Measurements from ENCODE around the gene GLTP. TPM values are rescaled to one million over a fixed set of nuclear protein-coding genes. Genes with fewer than 3 reads are reported as not detected.
"Not testable (repeated sequence)": the region's sequence is repeated elsewhere in the genome, so short reads cannot be mapped to it uniquely, and the experiment has no call there.

GLTP gene
- total RNA-seq, 1 donor from 2014 or later, result 19.8 TPM

DNA sequence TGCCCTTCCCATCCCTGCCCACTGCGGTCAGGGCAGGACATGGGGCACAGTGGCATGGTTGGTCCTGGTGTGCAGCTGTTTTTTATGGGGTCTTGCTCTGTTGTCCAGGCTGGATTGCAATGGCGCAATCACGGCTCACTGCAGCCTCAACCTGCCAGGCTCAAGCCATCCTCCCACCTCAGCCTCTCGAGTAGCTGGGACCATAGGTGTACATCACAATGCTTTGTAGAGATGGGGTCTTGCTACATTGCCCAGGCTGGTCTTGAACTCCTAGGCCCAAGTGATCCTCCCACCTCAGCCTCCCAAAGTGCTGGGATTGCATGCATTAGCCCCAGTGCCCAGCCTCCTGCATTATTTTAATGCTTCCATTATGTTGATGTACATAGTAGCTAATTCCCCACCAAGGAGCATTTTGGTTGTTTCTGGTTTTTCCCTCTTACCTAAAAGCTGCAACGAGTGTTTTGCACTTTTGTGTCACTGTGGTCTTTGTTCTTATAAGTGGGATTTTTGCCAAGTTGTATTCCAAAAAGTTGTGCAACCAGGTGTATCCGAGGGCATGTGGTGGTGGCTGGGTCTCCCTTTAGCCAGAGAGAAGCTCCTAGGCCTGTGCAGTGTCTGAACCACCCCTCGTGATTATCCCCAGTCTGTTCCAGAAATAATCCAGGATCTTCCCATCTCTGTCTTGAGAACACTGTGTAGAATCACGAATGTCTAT is 30.1 kb upstream of the GLTP start:
- intact Hi-C loops (cut with micrococcal nuclease), result no loop called here
- no peak for DNase-seq
- ATAC-seq, result no peak

DNA sequence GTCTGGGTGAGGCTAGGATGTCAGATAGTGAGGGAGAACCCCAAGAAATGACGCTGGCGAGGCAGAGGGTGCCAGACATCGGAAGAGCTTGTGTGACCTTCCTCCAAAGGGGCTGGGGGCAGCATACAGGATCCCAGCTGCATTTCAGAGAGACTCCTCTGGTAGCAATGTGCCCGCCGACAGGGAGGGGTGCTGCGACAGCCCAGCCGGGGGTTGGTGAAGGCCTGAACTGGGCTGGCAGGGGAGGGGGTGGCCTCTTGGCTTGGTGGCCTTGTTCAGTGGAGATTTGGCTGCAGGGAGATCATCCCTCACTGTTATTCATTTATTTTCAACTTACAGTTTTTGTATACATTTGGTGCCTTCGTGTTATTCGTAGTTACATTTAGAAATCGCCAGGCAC is 25.0 kb upstream of the GLTP start:
- ATAC-seq (no peak), DNase-seq (no peak)
- intact Hi-C loops (cut with micrococcal nuclease), result no loop called here

DNA sequence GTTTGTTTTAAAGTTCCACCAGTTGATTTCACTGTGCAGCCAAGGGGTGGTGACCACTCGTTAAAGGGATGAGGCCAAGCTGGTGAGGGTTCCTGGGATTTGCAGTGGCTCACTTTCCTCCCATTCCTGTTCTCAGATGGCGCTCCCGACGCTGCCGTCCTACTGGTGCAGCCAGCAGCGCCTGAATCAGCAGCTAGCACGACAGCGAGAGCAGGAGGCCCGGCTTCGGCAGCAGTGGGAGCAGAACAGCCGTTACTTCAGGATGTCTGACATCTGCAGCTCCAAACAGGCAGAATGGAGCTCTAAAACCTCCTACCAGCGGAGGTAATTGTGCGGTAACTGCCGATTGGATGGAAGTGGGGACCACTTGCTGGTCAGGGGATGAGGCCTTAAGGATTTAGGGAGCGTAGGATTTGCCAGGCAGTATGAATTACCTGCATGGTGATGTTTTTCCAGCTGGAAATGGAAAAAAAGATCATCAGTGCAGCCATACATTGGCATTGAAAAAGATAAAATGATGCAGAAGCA is 22.6 kb upstream of the GLTP start:
- intact Hi-C loops (cut with micrococcal nuclease), result no loop called here
- no peak for ATAC-seq
- DNase-seq, result no peak

DNA sequence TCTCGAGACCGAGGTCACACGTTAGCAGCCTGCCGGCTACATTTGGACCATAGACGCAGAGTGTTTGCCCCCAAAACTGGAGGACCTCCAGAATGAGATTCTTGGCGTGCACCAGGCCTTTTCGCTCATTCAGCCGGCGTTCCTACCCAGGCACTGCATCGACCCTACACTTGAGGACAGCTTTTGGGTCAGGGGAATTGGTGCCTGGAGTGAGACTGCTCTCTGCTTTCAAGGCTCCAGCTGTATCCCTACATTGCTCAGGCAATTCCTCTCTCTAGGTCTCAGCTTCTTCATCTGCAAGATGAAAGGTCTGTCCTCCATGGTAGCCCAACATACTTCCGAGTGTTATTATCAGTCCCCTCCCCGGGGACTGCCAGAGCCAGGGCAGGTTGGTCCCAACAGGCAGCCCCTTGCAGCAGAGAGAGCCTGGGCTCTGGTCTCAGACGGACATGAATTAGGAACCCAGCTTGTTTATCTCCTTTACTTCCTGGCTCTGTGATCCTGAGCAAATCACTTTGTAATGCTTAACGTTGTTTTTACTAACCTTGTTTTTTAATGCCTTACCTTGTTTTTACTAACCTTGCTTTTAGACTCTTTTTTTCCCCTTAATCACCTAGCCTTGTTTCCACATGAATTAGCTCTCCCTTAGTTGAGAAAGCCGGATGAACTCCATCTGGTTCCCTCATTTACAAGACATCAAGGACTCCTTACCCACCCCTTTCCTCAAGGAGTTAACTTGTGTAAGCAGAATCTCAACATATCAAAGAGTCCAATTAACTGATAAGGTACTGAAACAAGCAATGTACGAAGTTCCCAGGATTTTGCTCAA is 20.6 kb upstream of the GLTP start:
- intact Hi-C loops (cut with micrococcal nuclease), result no loop called here
- DNase-seq (no peak), ATAC-seq (peak; percentile 6)

DNA sequence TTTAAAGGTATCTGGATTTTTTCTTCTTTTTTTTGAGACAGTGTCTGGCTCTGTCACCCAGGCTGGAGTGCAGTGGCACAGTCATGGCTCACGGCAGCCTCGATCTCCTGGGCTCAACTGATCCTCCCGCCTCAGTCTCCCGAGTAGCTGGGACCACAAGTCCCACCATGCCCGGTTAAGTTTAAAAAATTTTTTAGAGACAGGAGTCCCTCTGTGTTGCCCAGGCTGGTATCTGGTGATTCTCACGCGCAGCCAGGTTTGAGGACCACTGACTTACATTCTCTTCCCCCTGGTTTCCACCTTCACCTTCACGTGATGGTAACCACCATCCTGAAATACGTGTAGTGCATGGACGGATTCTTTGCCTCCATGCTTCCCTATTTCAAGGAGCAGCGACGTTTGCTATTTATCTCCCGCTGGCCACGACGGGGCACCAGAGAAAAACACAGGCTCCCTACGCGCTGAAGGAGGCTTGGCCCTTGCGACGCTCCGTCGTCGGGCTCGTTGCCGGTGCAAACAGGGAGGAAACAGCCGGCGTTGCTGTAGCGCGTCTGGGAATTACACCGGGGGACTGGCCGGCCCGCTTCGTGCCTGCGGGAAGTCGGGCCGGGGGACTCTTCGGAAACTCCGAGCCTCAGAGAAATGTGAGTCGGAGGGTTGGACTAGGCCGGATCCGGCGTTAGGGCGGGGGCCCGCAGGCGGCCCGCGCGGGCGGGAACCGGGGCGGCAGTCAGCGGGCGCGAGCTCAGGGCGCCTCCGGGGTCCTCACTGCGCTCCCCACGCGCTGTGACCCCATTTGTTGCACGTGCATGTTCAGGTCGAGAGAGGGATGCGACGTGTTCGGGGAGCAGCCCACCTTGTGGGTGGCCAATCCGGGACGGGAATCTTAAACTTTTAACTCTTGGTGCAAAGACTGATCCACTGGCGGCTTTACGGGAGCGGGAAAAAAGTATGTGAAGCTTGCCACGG is 19.7 kb upstream of the GLTP start, which contains the start of gene TCHP:
Gene TCHP (plus strand): TSS at position 492 of the 969 bp plus-strand sequence. CDS start 2,753 bp downstream, outside the sequence.
- intact Hi-C loops (cut with micrococcal nuclease), result no loop called here
- peak; percentile 91 for DNase-seq
- peak; percentile 98 for ATAC-seq

DNA sequence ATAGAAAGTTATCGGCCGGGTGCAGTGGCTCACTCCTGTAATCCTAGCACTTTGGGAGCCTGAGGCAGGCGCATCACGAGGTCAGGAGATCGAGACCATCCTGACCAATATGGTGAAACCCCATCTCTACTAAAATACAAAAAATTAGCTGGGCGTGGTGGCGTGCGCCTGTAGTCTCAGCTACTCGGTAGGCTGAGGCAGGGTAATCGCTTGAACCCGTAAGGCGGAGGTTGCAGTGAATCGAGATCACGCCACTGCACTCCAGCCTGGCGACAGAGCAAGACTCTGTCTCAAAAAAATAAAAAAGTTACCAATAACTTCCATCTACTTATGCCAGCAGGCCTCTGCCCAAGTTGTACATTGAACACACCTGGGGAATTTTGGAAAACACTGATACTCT is 19.0 kb upstream of the GLTP start:
- DNase-seq; intact Hi-C loops (cut with micrococcal nuclease); ATAC-seq: not testable (repeated sequence)

DNA sequence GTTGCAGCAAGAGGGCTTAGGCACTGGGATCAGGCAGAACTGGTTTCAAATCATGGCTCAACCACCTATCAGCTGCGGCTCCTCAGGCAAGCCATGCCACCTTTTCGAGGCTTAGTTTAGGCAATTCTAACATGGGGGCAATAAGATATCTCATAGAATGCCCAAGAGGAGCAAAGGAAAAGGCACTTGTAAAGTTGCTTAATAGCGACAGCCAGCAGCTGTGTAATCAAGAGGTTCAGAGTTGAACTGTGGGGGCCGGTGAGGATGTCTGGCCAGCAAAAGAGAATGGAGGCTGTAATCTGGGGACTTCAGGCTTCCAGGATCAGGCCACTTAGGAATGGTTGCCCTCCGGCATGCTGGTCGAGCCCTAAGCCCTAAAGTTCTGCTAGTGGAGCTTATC is 16.7 kb upstream of the GLTP start:
- intact Hi-C loops (cut with micrococcal nuclease), result no loop called here
- no peak for ATAC-seq
- no peak for DNase-seq

DNA sequence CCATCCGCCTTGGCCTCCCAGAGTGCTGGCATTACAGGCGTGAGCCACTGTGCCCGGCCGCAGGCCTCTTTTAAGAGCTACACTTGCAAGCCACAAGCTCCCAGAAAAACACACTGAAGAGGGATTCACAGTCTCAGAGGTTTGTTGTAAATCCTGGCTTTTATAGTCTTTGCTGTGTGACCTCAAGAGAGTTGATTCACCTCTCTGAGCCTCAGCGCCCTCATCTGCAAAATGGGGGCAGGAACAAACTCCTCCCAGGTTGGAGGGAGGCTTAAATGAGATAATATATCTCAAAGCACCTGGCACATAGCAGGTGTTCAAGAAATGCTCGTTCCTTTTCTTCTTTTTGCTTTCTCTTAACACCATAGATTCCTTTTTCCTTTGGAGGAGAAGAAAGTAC is 15.8 kb upstream of the GLTP start:
- DNase-seq (no peak), ATAC-seq (no peak)
- intact Hi-C loops (cut with micrococcal nuclease), result no loop called here

DNA sequence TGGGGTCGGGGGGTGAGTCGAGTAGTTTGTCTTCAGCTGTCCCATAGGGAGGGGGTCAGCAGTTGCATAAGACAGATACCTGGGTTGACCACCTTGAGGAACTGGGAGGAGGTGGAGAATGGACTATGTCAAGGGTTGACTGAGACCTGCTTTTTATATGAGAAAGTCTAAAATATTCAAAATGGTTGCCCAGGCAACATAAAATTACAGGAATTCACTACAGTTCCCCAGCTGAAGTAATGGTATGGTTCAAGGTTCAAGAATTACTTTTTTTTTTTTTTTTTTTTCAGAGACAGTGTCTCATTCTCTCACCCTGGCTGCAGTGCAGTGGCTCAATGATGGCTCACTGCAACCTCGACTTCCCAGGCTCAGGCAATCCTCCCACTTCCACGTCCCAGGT is 14.6 kb upstream of the GLTP start:
- DNase-seq (no peak), ATAC-seq (no peak)

DNA sequence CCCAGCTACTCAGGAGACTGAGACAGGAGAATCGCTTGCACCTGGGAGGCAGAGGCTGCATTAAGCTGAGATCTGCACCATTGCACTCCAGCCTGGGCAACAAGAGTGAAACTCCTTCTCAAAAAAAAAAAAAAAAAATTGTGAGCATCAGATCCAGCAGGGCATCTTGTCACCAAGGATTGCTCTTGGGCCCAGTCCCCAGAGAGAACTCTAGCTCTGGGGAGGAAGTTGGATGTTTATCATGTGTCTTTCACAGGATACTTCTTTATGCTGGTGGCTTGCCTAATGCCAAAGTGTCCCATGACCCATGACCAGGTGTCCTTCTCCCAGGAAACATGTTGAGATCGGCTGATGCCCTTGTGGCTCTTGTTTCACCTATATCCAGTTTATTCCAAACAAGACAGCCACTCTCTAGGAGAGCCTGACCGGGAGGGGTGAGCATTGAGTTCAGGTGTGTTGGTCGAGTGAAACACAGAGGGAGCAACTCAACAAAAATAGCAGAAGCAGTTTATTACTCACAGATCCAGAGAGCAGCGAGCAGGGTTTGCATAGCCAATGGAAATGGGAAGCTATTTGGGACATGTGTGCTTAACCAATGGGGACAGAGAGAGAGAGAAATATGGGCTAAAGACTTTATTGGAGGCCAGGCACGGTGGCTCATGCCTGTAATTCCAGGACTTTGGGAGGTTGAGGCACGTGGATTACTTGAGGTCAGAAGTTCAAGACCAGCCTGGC is 13.1 kb upstream of the GLTP start:
- intact Hi-C loops (cut with micrococcal nuclease), result no loop called here
- ATAC-seq (no peak), DNase-seq (no peak)

More for the DNA sequence above, 14.6 kb upstream of the GLTP start:
- intact Hi-C loops (cut with micrococcal nuclease), result no loop called here

DNA sequence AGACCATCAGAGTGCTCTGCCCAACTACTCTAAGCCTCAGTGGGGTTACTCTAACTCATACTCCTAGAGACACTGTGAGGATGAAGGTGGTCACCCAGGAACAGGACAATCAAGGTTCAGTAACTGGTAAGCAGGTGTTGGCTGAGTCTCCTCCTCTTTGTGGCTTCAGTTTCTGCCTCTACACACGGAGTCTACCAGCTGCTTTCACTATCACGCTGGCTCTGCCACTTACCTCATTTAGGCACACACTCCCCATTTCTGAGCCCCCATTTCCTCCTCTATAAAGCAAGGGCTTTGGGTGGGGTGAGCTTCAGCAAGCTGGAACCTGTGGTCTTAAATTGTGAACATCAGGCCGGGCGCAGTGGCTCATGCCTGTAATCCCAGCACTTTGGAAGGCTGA is 12.4 kb upstream of the GLTP start:
- no peak for DNase-seq
- intact Hi-C loops (cut with micrococcal nuclease), result no loop called here
- ATAC-seq, result no peak

DNA sequence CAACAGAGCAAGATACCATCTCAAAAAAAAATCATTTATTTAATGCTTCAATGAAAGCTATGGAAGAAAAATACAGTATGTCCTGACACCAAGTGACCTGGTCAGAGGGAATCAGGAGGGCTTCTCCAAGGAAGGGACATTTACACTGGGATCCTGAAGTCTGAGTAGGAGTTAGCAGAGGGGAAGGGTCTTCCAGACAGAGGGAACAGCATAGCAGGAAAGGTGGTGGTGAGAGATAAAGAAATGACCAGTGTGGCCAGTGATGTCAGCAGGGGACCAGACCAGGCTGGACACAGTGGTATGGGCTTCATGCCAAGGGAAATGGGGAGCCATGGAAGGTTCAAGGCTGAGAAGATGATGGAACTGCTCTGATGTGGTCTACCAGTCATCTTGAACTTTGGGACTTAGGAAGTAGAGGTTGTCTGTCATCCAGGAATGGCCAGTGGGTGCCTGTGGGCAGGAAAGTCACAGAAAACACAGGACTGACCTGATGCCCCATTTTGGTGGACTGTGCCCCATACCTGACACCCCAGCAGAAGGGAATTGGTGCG is 11.9 kb upstream of the GLTP start:
- DNase-seq (no peak), ATAC-seq (no peak)
- intact Hi-C loops (cut with micrococcal nuclease), result no loop called here

DNA sequence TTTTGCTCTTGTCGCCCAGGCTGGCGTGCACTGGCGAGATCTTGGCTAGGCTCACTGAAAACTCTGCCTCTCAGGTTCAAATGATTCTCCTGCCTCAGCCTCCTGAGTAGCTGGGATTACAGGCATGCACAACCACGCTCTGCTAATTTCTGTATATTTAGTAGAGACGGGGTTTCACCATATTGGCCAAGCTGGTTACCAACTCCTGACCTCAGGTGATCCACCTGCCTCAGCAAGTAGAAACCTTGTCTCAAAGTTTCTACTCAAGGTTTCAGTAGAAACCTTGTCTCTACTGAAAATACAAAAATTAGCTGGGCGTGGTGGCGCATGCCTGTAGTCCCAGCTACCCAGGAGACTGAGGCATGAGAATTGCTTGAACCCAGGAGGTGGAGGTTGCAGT is 11.4 kb upstream of the GLTP start:
- intact Hi-C loops (cut with micrococcal nuclease); ATAC-seq; DNase-seq: not testable (repeated sequence)

DNA sequence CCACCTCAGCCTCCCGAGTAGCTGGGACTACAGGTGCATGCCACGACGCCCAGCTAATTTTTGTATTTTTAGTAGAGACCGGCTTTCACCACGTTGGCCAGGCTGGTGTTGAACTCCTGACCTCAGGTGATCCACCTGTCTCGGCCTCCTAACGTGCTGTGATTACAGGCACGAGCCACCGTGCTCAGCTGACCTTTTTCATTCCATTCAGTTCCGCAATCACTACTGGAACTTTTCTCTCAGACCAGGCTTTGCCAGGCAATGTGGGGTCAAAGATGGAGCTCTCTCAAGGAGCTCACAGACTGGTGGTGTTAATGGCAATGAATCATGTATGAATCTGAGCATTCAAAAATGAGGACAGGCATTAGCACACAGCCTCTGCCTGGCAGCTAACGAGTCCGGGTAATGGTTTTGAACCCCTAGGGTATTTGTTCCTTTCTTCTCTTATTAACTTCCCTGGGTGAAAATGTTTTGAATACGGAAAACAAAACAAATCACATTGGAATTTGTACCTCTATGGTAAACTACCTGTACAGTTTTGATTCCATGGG is 10.4 kb upstream of the GLTP start:
- DNase-seq (no peak), ATAC-seq (no peak)
- intact Hi-C loops (cut with micrococcal nuclease), result no loop called here

DNA sequence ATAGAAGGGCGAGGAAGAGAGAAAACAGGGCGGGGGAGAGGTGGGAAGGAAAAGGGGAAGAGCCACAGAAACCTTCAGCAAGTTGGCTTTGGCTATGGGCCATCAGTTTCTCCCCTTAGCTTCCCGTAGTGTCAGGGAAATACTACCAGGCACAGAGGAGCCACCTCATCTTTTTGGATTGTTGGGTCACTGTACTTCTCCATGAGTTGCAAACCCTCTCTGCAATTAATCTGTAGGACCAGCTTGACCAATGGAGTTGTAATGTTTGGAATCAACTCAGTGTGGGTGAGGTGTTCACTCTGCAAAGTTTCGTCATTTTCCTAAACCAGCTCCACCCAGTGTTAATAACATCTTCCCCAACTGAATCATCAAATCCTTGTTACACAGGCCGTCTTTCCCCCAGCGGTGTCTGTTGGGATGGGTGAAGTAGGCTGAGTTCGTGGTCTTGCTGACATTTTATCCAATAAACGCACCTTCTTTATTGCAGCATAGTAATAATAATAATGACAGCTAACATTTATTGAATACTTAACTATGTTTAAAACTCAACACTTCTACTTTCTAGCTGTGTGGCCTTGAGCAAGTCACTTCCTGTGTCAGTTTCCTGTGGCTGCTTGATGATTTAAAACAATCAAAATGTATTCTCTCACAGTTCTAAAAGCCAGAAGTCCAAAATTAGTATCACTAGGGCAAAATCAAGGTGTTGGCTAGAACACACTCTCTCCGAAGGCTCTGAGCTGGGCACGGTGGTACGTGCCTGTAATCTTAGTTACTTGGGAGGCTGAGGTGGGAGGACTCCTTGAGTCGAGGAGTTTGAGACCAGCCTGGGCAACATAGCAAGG is 8.1 kb upstream of the GLTP start:
- DNase-seq (no peak), ATAC-seq (peak; percentile 72)
- intact Hi-C loops (cut with micrococcal nuclease), result no loop called here

DNA sequence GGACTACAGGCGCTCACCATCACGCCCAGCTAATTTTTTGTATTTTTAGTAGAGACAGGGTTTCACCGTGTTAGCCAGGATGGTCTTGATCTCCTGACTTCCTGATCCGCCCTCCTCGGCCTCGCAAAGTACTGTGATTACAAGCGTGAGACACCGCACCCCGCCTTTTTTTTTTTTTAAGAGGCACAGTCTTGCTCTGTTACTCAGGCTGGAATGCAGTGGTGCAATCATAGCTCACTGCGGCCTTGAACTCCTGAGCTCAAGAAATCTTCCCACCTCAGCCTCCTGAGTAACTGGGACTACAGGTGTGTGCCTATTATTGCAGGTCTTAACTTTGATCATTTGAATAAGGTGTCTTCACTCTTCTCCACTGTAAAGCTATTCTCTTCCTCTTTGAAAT is 5.3 kb upstream of the GLTP start:
- intact Hi-C loops (cut with micrococcal nuclease), result no loop called here
- no peak for DNase-seq
- ATAC-seq, result no peak

DNA sequence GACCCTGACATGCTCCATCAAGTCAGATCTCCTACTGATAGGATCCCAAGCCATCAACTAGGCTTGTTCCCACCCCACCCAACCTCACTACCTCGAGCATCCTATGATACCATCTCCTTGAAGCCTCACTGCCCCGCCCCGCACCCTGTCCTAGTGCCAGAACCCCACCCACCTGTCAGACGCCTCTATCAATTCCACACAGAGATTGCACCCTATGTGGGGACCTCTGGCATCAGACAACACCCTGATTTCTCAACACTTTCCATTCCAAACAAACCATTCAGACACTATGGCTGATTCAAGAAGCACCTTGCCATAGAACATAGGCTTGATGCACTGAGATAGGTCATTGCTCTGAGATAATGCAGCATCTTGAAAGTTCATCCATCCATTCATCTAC is 3.1 kb upstream of the GLTP start:
- intact Hi-C loops (cut with micrococcal nuclease), result no loop called here
- no peak for DNase-seq

More for the DNA sequence above, 3.1 kb upstream of the GLTP start:
- ATAC-seq, result no peak
